ENCODE results near the gene FGF4. TPM values are rescaled to one million over a fixed set of nuclear protein-coding genes. Genes with fewer than 3 reads are reported as not detected.

The FGF4 gene, protein sequence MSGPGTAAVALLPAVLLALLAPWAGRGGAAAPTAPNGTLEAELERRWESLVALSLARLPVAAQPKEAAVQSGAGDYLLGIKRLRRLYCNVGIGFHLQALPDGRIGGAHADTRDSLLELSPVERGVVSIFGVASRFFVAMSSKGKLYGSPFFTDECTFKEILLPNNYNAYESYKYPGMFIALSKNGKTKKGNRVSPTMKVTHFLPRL
- total RNA-seq: 10 to 100 TPM in 1 of 4 donors, 1 to 10 TPM in 3; 1.8 to 17.3 (median 3.7) TPM

- H3K9me3 ChIP-seq: no peaks in the 10 kb centered on the region
- no peak for DNase-seq (ENCODE audit: low spot score in 2 of 2)
- WGBS, 2 donors: 1 to 3% methylated on average over 38 to 57 of the region's 66 CpGs
- H3K27me3 ChIP-seq: peaks cover 0 to 25% of the 10 kb centered on the region in 2 donors
- no peaks in the 10 kb centered on the region for H3K36me3 ChIP-seq
- H3K27ac ChIP-seq: peak within 1 kb of the TSS in 2 of 4 donors; percentile 26 to 80
- peak within 1 kb of the TSS in 3 of 4 donors; percentile 5 to 48 (median 19) for H3K4me3 ChIP-seq
- TF ChIP-seq EP300 (IDR thresholded peaks at IDR 0.05) (peak in 1 of 2 donors; percentile 47), POLR2A (IDR thresholded peaks at IDR 0.05) (no peak)
- H3K4me1 ChIP-seq: peaks cover 0 to 10% (median 0%) of the 10 kb centered on the region in 4 donors
These were observed at the start of gene FGF4 for GRCh38 chr11:69775163-69775755. FGF4 (minus strand) TSS chr11:69775341; CDS start chr11:69775084, 257 bp downstream.

- peaks cover 0 to 24% of the 10 kb centered on the region in 2 donors for H3K27me3 ChIP-seq
- no peak for DNase-seq (ENCODE audit: low spot score in 2 of 2)
- H3K9me3 ChIP-seq: peaks cover 0 to 20% (median 0%) of the 10 kb centered on the region in 4 donors
- no peak overlapping the region for H3K4me3 ChIP-seq
- WGBS, 2 donors: 68 to 73% methylated on average over 6 of the region's 6 CpGs
- no peak overlapping the region for H3K27ac ChIP-seq
- TF ChIP-seq EP300 (IDR thresholded peaks at IDR 0.05) (no peak), POLR2A (IDR thresholded peaks at IDR 0.05) (no peak)
- TF ChIP-seq, protein P1, sequence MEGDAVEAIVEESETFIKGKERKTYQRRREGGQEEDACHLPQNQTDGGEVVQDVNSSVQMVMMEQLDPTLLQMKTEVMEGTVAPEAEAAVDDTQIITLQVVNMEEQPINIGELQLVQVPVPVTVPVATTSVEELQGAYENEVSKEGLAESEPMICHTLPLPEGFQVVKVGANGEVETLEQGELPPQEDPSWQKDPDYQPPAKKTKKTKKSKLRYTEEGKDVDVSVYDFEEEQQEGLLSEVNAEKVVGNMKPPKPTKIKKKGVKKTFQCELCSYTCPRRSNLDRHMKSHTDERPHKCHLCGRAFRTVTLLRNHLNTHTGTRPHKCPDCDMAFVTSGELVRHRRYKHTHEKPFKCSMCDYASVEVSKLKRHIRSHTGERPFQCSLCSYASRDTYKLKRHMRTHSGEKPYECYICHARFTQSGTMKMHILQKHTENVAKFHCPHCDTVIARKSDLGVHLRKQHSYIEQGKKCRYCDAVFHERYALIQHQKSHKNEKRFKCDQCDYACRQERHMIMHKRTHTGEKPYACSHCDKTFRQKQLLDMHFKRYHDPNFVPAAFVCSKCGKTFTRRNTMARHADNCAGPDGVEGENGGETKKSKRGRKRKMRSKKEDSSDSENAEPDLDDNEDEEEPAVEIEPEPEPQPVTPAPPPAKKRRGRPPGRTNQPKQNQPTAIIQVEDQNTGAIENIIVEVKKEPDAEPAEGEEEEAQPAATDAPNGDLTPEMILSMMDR (IDR thresholded peaks at IDR 0.05): no peak
- H3K36me3 ChIP-seq: no peaks in the 10 kb centered on the region
- no peaks in the 10 kb centered on the region for H3K4me1 ChIP-seq
These were observed 48.6 kb upstream of the FGF4 start for GRCh38 chr11:69823641-69824265.

DNA sequence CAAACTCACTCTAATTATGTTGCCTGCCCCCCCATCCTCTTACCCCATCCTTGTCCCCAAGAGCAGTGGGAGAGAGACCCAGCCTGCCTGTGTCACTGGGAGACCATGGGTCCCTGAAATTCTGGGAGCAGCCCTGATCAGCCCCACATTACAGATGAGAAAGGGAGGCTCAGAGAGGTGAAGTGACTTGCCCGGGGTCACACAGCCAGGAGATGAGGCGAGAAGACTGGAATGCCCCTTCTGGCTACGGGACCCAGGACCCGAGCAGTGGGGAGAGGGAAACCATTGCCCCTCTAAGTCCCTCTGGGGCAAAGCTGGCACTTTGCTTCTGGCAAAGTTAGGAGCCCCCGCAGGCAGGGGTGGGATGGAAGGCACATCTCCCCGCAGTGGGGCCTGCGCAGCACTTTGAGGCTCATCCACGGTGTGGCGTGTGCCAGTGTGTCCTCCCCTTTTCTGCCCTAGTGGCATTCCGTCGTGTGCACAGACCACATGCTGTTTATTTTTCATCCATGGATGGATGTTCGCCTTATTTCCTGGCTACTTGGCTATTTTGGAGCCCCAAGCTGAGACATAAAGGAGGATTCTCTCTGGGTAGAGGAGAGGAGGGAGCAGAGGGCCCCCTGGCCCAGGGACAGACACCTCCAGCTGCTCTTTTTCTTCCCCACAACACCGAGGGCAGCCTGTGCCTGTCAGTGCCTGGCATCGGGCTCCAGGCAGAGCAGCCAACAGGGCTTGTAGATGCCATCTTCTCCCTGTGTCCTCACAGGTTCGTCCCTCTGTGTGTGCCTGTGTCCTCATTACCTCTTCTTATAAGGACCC is 47.7 kb upstream of the FGF4 start:
- TF ChIP-seq, protein P1 (IDR thresholded peaks at IDR 0.05): no peak
- TF ChIP-seq EP300 (IDR thresholded peaks at IDR 0.05) (no peak), POLR2A (IDR thresholded peaks at IDR 0.05) (no peak)
- no peak overlapping the region for H3K4me3 ChIP-seq
- H3K9me3 ChIP-seq: peaks cover 0 to 14% (median 0%) of the 10 kb centered on the region in 4 donors
- no peaks in the 10 kb centered on the region for H3K36me3 ChIP-seq
- H3K27me3 ChIP-seq: peaks cover 0 to 29% of the 10 kb centered on the region in 2 donors
- DNase-seq (ENCODE audit: low spot score in 2 of 2): no peak
- no peak overlapping the region for H3K27ac ChIP-seq
- peaks cover 0 to 3% (median 0%) of the 10 kb centered on the region in 4 donors for H3K4me1 ChIP-seq
- 62 to 63% methylated on average over 14 to 15 of the region's 15 CpGs for WGBS, 2 donors

DNA sequence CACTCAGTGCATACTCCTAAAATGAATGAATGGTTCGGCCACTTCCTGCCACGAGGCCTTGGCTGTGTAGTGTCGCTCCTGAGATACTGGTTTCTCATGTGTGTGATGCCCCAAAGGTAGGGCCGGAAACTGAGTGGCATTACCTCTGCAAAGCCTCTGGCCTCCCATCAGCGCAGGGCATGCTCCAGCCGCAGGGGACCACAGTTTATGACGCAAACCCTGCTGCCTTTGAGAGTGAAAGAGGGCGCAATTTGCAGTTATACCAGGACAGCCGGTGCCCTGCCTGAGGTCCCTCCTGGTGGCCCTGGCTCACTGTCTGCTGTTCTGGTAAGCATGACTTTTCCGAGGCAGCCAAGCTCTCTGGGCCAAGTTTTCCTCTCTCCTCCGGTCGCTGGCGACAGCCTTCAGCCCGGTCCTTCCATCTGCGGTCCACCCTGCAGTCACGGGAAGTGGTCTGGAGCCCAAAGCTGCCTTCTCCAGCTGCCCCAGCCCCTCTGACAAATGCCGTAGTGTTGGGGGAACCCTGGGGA is 46.4 kb upstream of the FGF4 start:
- DNase-seq (ENCODE audit: low spot score in 2 of 2): no peak
- Histone ChIP-seq H3K27me3 (peaks cover 0 to 42% of the 10 kb centered on the region in 2 donors), H3K27ac (no peak overlapping the region), H3K9me3 (peaks cover 0 to under 1% (median 0%) of the 10 kb centered on the region in 4 donors), H3K4me3 (no peak overlapping the region), H3K36me3 (no peaks in the 10 kb centered on the region), H3K4me1 (peaks cover 0 to 10% (median 0%) of the 10 kb centered on the region in 4 donors)
- TF ChIP-seq EP300 (IDR thresholded peaks at IDR 0.05) (no peak), POLR2A (IDR thresholded peaks at IDR 0.05) (no peak)
- TF ChIP-seq, protein P1 (IDR thresholded peaks at IDR 0.05): no peak
- 47 to 53% methylated on average over 17 of the region's 17 CpGs for WGBS, 2 donors

DNA sequence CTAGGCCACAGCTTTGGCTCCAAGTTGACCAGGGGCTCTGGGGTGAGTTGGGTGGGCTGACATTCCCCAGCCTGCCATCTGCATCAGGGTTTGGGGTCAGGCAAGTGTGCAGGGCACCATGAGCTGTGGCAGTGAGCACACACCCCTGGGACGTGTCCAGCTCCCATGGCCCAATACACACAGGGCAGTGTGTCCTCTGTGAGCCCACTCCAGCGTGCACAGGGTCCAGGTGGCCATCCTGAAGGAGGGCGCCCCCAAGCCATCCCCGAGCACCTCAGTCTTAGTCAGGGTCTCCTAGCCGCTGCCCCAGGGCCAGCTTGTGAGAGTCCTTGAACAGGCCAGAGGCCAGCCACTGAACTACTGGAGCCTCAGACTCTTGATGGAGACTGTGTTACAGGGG is 45.3 kb upstream of the FGF4 start:
- H3K27me3 ChIP-seq: peaks cover 0 to 54% of the 10 kb centered on the region in 2 donors
- TF ChIP-seq EP300 (IDR thresholded peaks at IDR 0.05) (no peak), POLR2A (IDR thresholded peaks at IDR 0.05) (no peak)
- TF ChIP-seq, protein P1 (IDR thresholded peaks at IDR 0.05): no peak

More for the DNA sequence above, 45.3 kb upstream of the FGF4 start:
- H3K36me3 ChIP-seq: no peaks in the 10 kb centered on the region
- no peak overlapping the region for H3K4me3 ChIP-seq
- no peak overlapping the region for H3K27ac ChIP-seq
- H3K9me3 ChIP-seq: no peaks in the 10 kb centered on the region
- WGBS, 2 donors: 78 to 88% methylated on average over 4 to 5 of the region's 5 CpGs
- H3K4me1 ChIP-seq: peaks cover 0 to 10% (median 0%) of the 10 kb centered on the region in 4 donors
- no peak for DNase-seq (ENCODE audit: low spot score in 2 of 2)
